TTC549 (cell line): ENCODE measurements around the gene GCH1.

Experiments used
- FAIRE-seq: peaks from 2 replicates; lab custom pipeline; 2012; peaks lifted over from hg19 to GRCh38; lab: Jason Lieb, UNC

Gene GCH1

GRCh38 chr14:54797556-54797955 is 105.1 kb downstream of the GCH1 start:
- FAIRE-seq, result no peak

GRCh38 chr14:54796961-54797360 is 105.7 kb downstream of the GCH1 start:
- no peak for FAIRE-seq

GRCh38 chr14:54794796-54795195 is 107.8 kb downstream of the GCH1 start:
- FAIRE-seq, result no peak

- FAIRE-seq, result no peak
Observed at GRCh38 chr14:54794159-54794558, 108.5 kb downstream of the GCH1 start.

- FAIRE-seq, result no peak
Observed at GRCh38 chr14:54792288-54792687, 110.3 kb downstream of the GCH1 start.
